GM20431 (cell line): ENCODE measurements around the gene ZNF587.
"Not testable (repeated sequence)": the region's sequence is repeated elsewhere in the genome, so short reads cannot be mapped to it uniquely, and the experiment has no call there.

Source experiments
- in situ Hi-C: fragments of 300-500 bp; cut with MseI, MboI; formaldehyde crosslinking; loops from one replicate; pipeline ENCODE4 v1.15.0; 2020; ENCODE audit warnings: low sequenced_read_pairs; ENCODE audit not compliant: unreplicated experiment

Gene ZNF587

DNA sequence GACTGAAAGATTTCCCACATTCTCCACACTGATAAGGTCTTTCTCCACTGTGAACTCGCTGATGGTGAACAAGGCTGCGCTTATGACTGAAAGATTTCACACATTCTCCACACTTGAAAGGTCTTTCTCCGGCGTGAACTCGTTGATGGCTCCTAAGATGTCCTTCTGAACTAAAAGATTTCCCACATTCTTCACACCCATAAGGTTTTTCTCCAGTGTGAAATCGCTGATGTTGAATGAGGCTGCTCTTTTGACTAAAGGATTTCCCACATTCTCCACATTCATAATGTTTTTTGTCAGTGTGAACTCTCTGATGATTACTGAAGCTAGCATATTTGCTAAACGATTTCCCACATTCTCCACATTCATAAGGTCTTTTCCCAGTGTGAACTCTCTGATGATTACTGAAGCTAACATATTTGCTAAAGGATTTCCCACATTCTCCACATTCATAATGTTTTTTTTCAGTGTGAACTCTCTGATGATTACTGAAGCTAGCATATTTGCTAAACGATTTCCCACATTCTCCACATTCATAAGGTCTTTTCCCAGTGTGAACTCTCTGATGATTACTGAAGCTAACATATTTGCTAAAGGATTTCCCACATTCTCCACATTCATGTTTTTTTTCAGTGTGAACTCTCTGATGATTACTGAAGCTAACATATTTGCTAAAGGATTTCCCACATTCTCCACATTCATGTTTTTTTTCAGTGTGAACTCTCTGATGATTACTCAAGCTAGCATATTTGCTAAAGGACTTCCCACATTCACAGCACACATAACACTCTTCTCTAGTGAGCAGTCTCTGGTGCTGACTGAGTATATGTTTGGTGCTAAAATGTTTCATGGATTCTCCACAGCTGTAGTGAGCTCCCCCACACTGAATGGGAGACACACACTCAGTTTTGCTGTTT is 24.5 kb downstream of the ZNF587 start:
- in situ Hi-C loops: not testable (repeated sequence)

DNA sequence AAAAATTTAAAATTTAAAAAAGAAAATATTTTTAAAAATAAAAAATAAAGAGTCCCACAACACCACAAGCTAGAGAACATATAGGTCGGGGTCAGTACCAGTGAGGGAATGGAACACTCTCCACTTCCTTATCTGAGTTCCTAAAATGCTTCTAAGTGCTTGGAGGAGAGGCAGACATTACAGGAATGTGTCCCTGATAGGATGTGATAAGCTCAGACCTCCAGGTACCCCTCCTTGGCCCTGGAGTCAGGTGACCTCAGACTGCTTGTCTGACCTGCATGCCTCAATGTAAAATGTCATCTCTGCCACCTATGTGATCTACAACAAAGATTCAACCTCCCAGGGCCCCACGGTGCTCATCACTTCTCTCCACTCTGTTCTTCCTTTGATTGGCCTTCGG is 36.4 kb downstream of the ZNF587 start:
- in situ Hi-C loops: no loop called here

DNA sequence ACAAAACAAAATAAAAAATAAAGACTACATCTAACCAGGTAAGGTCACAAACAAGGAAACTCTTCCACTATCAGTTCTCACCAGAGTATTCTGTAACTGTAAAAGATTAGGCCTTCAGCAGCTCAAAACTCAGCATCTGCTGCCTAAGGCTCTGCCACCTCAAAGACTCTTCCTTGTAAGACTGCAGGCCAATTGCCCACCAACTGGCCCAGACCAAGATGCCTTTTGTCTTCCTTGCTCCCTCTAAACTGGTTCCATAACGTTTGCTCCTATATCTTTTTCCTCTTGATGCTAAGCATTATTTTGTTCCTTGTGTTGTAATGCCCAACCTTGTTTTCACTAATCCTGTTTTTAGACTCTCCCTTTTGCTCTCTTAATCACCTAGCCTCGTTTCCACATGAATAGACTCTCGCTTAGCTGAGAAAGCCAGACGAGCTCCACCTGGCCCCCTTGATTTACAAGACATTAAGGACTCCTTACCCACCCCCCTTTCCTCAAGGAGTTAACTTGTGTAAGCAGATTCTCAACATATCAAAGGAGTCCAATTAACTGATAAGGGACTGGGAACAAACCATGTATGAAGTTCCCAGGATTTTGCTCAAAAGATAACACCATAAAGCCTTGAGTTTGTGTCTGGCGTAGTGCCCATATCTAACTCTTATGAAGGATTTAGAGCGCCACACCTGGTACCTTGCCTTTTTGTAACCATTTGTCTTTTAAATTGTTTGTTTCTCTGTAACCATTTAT is 37.7 kb downstream of the ZNF587 start:
- in situ Hi-C loops: no loop called here

DNA sequence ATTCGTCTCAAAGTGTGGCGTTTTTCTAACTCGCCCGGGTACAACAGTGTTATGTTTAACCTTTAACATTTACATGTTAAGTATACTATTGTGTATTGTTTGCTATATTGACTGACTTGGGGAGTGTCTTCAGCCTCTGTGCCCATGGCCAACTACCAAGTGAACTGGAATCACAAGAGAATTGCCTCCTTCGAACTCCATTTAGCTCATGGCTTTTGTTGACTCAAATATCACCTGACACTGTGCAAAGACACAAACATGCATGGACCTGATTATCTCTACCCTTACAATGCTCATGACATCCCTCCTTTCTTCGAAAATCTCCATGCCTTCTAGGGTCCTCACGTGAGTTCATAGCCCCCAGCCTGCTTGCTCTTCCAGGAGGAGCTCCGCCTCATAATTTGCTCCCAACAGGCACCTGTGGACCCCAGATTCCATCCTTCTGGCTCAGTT is 38.5 kb downstream of the ZNF587 start:
- in situ Hi-C loops: no loop called here

DNA sequence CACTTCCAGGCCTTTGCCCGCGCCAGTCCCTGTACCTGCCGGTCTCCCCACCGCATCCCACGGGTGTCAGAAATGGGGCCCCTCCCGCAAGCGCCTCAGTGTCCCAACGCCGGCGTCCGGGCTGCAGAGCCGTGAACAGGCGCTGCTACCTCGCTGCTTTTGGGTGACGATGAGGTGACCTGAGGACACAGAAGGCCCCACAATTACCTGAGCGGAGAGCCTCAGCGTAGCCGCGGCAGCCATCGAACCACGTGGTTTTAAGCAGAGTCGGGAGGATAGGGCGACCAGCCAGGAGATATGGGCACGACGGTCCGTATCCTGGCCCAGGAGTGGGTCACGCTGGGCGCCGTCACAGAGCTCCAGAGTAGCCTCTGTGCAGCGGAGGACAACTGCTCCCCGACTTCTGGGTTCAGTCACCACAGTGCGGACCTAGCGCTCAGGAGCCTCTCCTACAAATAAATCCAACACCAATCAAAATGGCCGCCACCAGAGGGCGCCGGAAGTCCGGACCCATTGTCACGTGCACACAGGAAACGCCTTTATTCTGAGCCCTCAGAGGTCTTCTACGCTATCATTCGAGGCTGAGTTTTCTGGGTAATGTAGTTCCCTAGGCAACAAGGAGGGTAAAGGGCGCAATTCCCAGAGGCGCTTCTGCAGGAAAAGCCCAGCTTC is 39.0 kb downstream of the ZNF587 start, which contains the start of gene ZNF814:
Gene ZNF814 (minus strand): TSS at position 478 of the 672 bp plus-strand sequence. CDS start 235 bp downstream, at position 243.
- in situ Hi-C loops: no loop called here

DNA sequence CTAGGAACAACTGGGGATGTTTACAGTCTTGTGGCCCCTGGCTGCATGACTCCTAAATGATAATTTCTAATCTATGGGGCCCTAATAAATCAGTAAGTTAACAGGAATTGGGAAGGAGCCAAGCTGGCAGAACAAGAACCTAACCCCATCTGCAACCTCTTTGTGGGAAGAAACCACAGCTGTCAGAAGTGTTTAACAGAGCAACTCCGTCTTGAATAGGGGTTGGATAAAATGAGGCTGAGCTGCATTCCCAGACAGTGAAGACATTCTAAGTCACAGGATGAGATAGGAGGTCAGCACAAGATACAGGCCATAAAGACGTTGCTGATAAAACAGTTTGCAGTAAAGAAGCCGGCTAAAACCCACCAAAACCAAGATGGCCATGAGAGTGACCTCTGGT is 41.0 kb downstream of the ZNF587 start:
- in situ Hi-C loops: not testable (repeated sequence)

DNA sequence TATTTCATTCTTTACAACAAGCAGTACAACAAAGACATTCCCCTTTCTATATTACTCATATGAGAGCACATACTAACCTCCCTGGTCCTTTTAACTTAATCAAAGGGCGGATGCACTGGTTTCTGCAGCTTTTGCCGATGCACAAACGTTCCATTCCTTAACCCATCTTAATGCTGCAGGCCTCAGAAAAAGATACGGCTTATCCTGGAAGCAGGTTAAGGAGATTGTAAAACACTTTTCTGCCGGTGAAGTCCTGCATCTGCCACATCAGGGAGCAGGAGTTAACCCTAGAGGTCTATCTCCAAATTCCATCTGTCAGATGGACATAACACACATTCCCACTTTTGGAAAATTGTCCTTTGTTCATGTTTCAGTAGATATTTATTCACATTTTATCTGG is 50.7 kb downstream of the ZNF587 start:
- in situ Hi-C loops: no loop called here

DNA sequence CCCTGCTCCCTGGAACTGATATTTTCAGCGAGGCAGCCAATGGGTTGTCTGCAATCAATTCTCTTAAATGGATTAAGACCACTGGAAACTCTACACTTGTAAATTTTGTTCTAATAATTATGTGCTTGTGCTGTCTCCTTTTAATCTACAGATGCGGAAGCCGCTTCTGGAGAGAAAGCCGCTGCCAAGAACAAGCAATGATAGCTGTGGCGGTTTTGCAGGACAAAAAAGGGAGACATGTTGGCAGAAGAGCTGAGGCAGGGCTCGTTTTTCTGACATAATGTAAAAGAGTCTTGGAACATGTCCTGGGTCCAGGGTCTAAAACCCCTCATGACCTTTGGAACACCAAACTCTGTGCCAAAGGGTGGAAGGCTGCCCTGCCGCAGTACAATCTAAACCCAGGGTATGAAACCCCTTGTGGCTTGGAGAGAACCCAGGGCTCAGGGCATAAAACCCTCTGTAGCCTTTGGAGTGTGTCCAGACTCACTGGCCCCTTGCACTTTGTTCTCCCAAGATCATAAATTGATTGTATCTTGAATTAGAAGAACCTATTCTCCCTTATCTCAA is 54.0 kb downstream of the ZNF587 start:
- in situ Hi-C loops: no loop called here

DNA sequence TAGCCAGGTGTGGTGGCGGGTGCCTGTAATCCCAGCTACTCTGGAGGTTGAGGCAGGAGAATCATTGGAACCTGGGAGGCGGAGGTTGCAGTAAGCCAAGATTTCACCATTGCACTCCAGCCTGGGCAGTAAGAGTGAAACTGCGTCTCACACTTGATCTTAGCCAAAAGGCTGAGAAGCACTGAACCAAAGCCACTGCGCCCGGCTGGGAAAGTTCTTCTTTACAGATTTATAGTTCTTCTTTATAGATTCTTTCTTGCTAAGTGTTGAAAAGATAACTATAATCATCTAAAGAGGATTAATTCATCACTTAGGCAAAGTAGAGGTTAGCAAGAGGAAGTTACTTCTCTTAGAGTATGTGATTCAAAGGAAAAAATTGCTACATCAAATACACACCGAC is 55.6 kb downstream of the ZNF587 start:
- in situ Hi-C loops: no loop called here

DNA sequence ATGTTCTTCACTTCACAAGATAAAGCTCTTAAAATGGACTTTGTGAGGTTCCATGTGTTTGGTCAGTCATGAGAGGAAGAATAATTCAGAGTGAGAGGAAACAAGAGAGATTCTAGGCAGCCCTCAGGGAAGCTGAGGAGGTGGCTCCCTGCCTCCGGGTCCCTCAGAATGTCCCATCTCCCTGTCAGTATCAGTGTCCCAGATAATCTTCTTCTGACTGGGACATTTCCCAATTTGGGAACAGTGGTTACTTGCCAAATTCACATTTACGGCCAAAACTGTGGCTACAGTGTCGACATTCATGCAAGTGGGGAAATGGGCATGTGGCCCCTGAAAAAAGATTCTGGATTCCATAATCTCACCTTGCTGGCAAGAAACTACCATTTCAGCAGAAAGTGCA is 57.7 kb downstream of the ZNF587 start:
- in situ Hi-C loops: no loop called here

DNA sequence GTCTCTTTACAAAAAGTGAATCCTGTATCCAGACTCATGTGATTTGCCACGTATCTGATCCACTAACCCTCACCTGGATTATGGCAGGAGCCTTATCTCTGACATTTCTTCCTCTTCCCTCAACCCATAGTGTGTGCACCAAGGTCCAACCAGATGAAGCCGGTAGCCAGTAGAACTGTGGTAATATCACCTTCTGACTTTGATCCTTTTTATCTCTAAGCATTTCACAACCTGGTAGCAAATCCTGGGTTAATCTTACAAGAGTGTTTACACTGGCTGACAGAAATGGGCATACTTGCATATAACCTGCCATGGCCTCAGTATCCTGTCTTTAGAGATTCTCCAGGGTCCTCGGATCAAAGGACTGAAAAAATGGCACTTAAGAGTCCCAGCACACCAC is 64.9 kb downstream of the ZNF587 start:
- in situ Hi-C loops: no loop called here
